ENCODE results near the gene CIAO3.

Gene CIAO3

GRCh38 chr16:790086-790485, 49.3 kb upstream of the CIAO3 start (continued):
- TF ChIP-seq HIC1 (tag by site-specific recombination; IDR thresholded peaks at IDR 0.05) (no peak), ZBTB20 (tag by site-specific recombination; IDR thresholded peaks at IDR 0.05) (no peak), KLF16 (tag by site-specific recombination; IDR thresholded peaks at IDR 0.05) (no peak)

GRCh38 chr16:789191-789850, 48.5 kb upstream of the CIAO3 start:
- no peaks in the 10 kb centered on the region for H3K9me3 ChIP-seq (ENCODE audit: control insufficient read depth, insufficient read depth, low read depth, low read length)
- H3K36me3 ChIP-seq (ENCODE audit: control insufficient read depth in 2 of 2, insufficient read depth in 1 of 2, low read length in 2 of 2): peaks cover 0 to 73% of the 10 kb centered on the region in 2 experiments; a peak in 1 of 3 replicates
- H3K4me1 ChIP-seq (ENCODE audit: control insufficient read depth, insufficient read depth, low read length): no peaks in the 10 kb centered on the region
- ChIA-PET CTCF (interaction anchor here (0.5 to 9.5 kb wide), 5 partner anchors 38 to 77 kb away, joined by 3 to 119 read pairs (median 7); partner anchors contain the start of gene ANTKMT), POLR2A (interaction anchor here (0.8 to 2.4 kb wide), 5 partner anchors 11 to 72 kb away, joined by 4 to 23 read pairs (median 13); partner anchors contain the start of genes CIAO3 and GNG13)
- peak overlapping the region; percentile 82 for H3K27ac ChIP-seq (ENCODE audit: extremely low read depth, low read depth, low read length)
- TF ChIP-seq REST (tag by site-specific recombination; IDR thresholded peaks at IDR 0.05) (0 out of 2 replicates have a peak, but pooled peaks have one; percentile 31), ZBTB21 (tag by site-specific recombination; IDR thresholded peaks at IDR 0.05) (no peak)
- peak overlapping the region; percentile 83 for H3K4me3 ChIP-seq (ENCODE audit: low read depth, low read length)

GRCh38 chr16:788399-789126, 47.8 kb upstream of the CIAO3 start, which contains the start of gene CHTF18:
Gene CHTF18 (plus strand): TSS chr16:788620. CDS start chr16:788685, 65 bp downstream.
- peak within 1 kb of the TSS; percentile 83 for H3K4me3 ChIP-seq (ENCODE audit: low read depth, low read length)
- ChIA-PET CTCF (interaction anchor here (0.5 to 9.5 kb wide), 9 partner anchors 40 to 710 kb away, joined by 3 to 119 read pairs (median 3); partner anchors contain the start of gene ANTKMT), POLR2A (interaction anchor here (0.7 to 2.4 kb wide), 19 partner anchors 8 to 994 kb away, joined by 3 to 25 read pairs (median 5); partner anchors contain the start of genes ANTKMT, CIAO3, GNG13 and NUBP2)
- peaks cover 0 to 66% of the 10 kb centered on the region in 2 experiments; a peak in 1 of 3 replicates for H3K36me3 ChIP-seq (ENCODE audit: control insufficient read depth in 2 of 2, insufficient read depth in 1 of 2, low read length in 2 of 2)
- no peaks in the 10 kb centered on the region for H3K4me1 ChIP-seq (ENCODE audit: control insufficient read depth, insufficient read depth, low read length)
- H3K27ac ChIP-seq (ENCODE audit: extremely low read depth, low read depth, low read length): peak within 1 kb of the TSS; percentile 82
- no peaks in the 10 kb centered on the region for H3K9me3 ChIP-seq (ENCODE audit: control insufficient read depth, insufficient read depth, low read depth, low read length)
- TF ChIP-seq KLF9 (tag by site-specific recombination; IDR thresholded peaks at IDR 0.05; ENCODE audit: low read depth) (peak; percentile 95), ZNF140 (tag by site-specific recombination; IDR thresholded peaks at IDR 0.05) (no peak), ZNF26 (tag by site-specific recombination; IDR thresholded peaks at IDR 0.05) (no peak), ZBTB11 (tag by site-specific recombination; conservative IDR thresholded peaks at IDR 0.05; ENCODE audit: low read depth) (no peak), ZNF610 (tag by site-specific recombination; IDR thresholded peaks at IDR 0.05; ENCODE audit: borderline replicate concordance) (peak; percentile 64; the same call in 1 of the 2 replicates), ZBTB8A (tag by site-specific recombination; IDR thresholded peaks at IDR 0.05) (0 out of 2 replicates have a peak, but pooled peaks have one; percentile 23), ZNF549 (tag by site-specific recombination; IDR thresholded peaks at IDR 0.05) (no peak), HOXA7 (CRISPR knock-in tag; IDR thresholded peaks at IDR 0.05; ENCODE audit: borderline replicate concordance) (no peak), PRDM1 (tag by site-specific recombination; IDR thresholded peaks at IDR 0.05) (no peak), ZNF146 (tag by site-specific recombination; IDR thresholded peaks at IDR 0.05) (peak; percentile 41), ZNF24 (tag by site-specific recombination; IDR thresholded peaks at IDR 0.05) (no peak), REPIN1 (tag by site-specific recombination; IDR thresholded peaks at IDR 0.05; ENCODE audit: low read depth) (no peak), ELK4 (IDR thresholded peaks at IDR 0.05; ENCODE audit: borderline replicate concordance, low read depth, low read length) (no peak)
